GM10266 (cell line): ENCODE data around the gene THSD4.

Experiments used
- DNase-seq: peaks from one replicate; pipeline ENCODE4 v3.0.0; 2012; ENCODE audit errors: extremely low spot score
- CTCF ChIP-seq: IDR thresholded peaks from 2 replicates; pipeline ENCODE4 v1.5.1; 2012; ENCODE audit warnings: mild to moderate bottlenecking, low read depth; ENCODE audit not compliant: control insufficient read depth, insufficient read depth; ENCODE audit errors: missing control alignments

The THSD4 gene

DNA sequence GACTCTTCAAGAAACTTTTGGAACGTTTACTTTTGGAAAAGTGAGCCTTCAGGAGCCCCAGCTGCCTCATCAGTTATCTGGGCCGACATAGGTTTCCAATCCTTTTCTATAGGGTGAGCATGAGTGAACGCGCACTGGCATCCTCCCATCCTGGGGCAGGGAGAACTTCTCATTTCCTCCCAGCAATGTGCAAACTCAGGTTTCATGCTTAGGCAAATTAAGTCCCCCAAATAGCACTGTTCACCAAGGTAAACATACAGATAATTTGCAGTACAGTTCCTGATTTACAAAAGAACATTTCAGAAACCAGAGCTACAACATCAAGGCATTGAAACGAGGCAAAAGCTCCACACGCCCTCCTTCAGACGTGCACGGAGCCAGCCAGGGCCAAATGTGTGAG lies 361.6 kb downstream of the THSD4 start:
- no peak for DNase-seq
- no peak for TF ChIP-seq CTCF

GRCh38 chr15:71480556-71480955 lies 365.3 kb downstream of the THSD4 start:
- TF ChIP-seq CTCF, result no peak

GRCh38 chr15:71484080-71484479 lies 368.8 kb downstream of the THSD4 start:
- no peak for DNase-seq
- no peak for TF ChIP-seq CTCF

More at GRCh38 chr15:71480556-71480955, 365.3 kb downstream of the THSD4 start:
- DNase-seq, result no peak

DNA sequence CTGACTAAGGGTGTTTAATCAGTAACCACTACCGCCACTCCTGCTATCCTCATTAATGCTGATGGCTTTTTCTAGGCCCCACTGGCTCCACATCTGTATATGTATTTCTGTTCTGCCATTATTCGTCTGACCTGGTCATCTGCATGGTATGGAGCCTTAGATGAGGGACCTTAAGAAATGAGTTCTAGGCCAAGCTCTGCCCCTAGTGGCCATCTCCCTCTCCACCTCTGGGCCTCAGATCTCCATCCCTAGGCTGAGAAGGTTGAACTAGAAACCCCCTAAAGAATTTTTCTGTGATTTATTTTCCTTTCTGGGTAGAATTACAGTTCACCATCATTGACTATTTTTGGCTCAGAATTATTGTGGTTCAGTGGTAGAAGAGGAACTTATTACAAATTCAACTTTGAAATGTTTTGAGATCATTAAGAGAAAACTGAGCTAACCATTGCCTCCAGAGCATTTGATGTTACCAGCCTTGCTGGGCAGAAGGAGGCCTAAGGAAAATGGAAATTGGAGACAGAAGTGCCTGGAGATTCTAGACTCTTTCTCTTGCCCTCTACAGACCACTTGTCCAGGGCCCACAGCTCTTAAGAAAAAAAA lies 369.9 kb downstream of the THSD4 start:
- peak; percentile 47 for TF ChIP-seq CTCF
- DNase-seq, result peak; percentile 27

DNA sequence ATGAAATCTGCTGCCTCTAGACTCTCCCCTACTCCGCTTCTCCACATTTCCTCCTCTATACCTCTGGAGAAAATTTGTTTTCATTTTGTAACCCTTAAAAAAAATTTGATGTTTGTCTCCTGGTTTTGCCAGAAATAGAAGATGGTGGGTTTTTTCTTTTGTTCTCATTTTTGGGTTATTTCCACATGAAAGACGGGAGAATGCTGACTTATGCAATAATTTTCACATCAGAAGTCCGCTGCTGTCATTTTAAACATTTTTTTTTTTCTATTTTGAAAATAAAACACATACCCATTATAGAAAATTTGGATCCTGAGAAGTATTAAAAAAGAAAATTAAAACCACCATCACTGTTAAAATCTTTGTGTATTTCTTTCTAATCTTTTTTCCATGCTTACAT lies 374.3 kb downstream of the THSD4 start:
- no peak for DNase-seq
- no peak for TF ChIP-seq CTCF

DNA sequence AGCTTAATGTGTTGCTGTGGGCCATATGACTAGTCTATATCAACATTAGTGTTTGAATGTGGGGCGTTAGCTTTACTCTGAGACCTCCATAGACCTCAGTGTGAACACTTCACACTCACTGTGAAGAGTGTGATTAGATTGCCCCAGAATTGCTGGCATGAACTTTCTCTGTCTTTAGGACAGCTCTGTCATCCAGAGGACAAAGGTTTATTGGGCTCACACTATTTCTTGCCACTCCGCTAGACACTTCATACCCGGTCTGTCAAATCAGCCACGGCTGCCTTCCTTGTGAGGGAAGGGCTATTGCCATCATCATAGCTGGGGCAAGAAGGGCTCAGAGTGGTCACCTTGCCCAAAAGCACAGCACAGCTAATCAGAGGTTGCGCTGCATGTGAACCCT lies 378.3 kb downstream of the THSD4 start:
- no peak for TF ChIP-seq CTCF
- no peak for DNase-seq

GRCh38 chr15:71494563-71495397 lies 379.5 kb downstream of the THSD4 start:
- TF ChIP-seq CTCF, result no peak
- DNase-seq, result no peak
